HepG2 (cell line): ENCODE results near the gene CBFA2T2. TPM values are rescaled to one million over a fixed set of nuclear protein-coding genes. Genes with fewer than 3 reads are reported as not detected.

Source experiments
- AKAP8 ChIP-seq: sonication (generic); formaldehyde crosslinking; IDR thresholded peaks from 2 replicates; pipeline ENCODE4 v1.5.1; 2020; ENCODE audit warnings: mild to moderate bottlenecking, missing genetic modification reagents
- HOXD1 ChIP-seq: sonication (generic); formaldehyde crosslinking; IDR thresholded peaks from 2 replicates; pipeline ENCODE4 v1.5.0; 2020; ENCODE audit warnings: missing genetic modification reagents
- KAT7 ChIP-seq: IDR thresholded peaks from 2 replicates; pipeline ENCODE4 v1.6.1; 2018; ENCODE audit warnings: borderline replicate concordance, missing compliant biosample characterization
- NFYC ChIP-seq: IDR thresholded peaks from 2 replicates; pipeline ENCODE4 v1.6.1; 2016; ENCODE audit warnings: missing genetic modification reagents, missing compliant biosample characterization
- RFXAP ChIP-seq: sonication (generic); formaldehyde crosslinking; IDR thresholded peaks from 2 replicates; pipeline ENCODE4 v1.4.0; 2020; ENCODE audit warnings: missing genetic modification reagents, borderline replicate concordance
- ZMAT3 ChIP-seq: sonication (generic); formaldehyde crosslinking; conservative IDR thresholded peaks from 2 replicates; pipeline ENCODE4 v1.7.0; 2021; ENCODE audit warnings: missing genetic modification reagents
- ZNF329 ChIP-seq: sonication (generic); formaldehyde crosslinking; IDR thresholded peaks from 2 replicates; pipeline ENCODE4 v1.9.0; 2021; ENCODE audit warnings: low read depth, mild to moderate bottlenecking, missing genetic modification reagents
- ZNF382 ChIP-seq: sonication (generic); formaldehyde crosslinking; IDR thresholded peaks from 2 replicates; pipeline ENCODE4 v1.5.0; 2020; ENCODE audit warnings: missing genetic modification reagents, mild to moderate bottlenecking, borderline replicate concordance
- ZNF510 ChIP-seq: sonication (generic); formaldehyde crosslinking; IDR thresholded peaks from 2 replicates; pipeline ENCODE4 v1.4.0; 2020; ENCODE audit warnings: low read depth, mild to moderate bottlenecking, missing genetic modification reagents
- ZNF629 ChIP-seq: sonication (generic); formaldehyde crosslinking; conservative IDR thresholded peaks from 2 replicates; pipeline ENCODE4 v1.5.0; 2020; ENCODE audit warnings: missing genetic modification reagents
- ZNF709 ChIP-seq: sonication (generic); formaldehyde crosslinking; IDR thresholded peaks from 2 replicates; pipeline ENCODE4 v1.5.0; 2020; ENCODE audit warnings: mild to moderate bottlenecking, missing genetic modification reagents
- ZNF777 ChIP-seq: sonication (generic); formaldehyde crosslinking; IDR thresholded peaks from 2 replicates; pipeline ENCODE4 v1.4.0; 2020; ENCODE audit warnings: missing genetic modification reagents
- ZNF839 ChIP-seq: sonication (generic); formaldehyde crosslinking; IDR thresholded peaks from 2 replicates; pipeline ENCODE4 v1.4.0; 2020; ENCODE audit warnings: missing genetic modification reagents, mild to moderate bottlenecking, borderline replicate concordance
- polyA plus RNA-seq, 8 experiments: library from polyadenylated mRNA; depleted of rRNA in 3 of 8; stranded (reverse) in 7 of 8; unstranded in 1 of 8; fragments of >200 nt; fragmentation: Illumina TruSeq in 4 of 8; extraction: Trizol in 4 of 8; gene quantifications; 2 replicates each; pipeline versions ENCODE4 v1.2.1 to v1.2.3, GENCODE V29; 2011 to 2016; ENCODE audit warnings: low read depth in 4 of 8, missing spikeins in 1 of 8, mixed read lengths in 1 of 8; ENCODE audit not compliant: insufficient read depth in 1 of 8
- total RNA-seq, 5 experiments: library from RNA; depleted of rRNA; stranded (reverse); fragments of >200 nt; fragmentation: Illumina TruSeq; extraction: Trizol; gene quantifications; 2 replicates each; pipeline ENCODE4 v1.2.3, GENCODE V29; 2016; ENCODE audit warnings: low read depth in 1 of 5
- TF ChIP-seq, protein P1 (sequence below): sonication (generic); formaldehyde crosslinking; conservative IDR thresholded peaks from 2 replicates; pipeline ENCODE4 v1.8.0; 2022; ENCODE audit warnings: missing genetic modification reagents
- TF ChIP-seq, protein P2 (sequence below): sonication (generic); formaldehyde crosslinking; IDR thresholded peaks from 2 replicates; pipeline ENCODE4 v1.4.0; 2020; ENCODE audit warnings: mild to moderate bottlenecking, missing genetic modification reagents
- TF ChIP-seq, protein P3 (sequence below): IDR thresholded peaks from 2 replicates; pipeline ENCODE4 v1.6.1; 2012; ENCODE audit warnings: inconsistent platforms
- TF ChIP-seq, protein P4 (sequence below): sonication (generic); formaldehyde crosslinking; IDR thresholded peaks from 2 replicates; pipeline ENCODE4; 2020; ENCODE audit warnings: missing genetic modification reagents, mild to moderate bottlenecking, borderline replicate concordance
- TF ChIP-seq, protein P5 (sequence below): sonication (generic); formaldehyde crosslinking; IDR thresholded peaks from 2 replicates; pipeline ENCODE4 v1.4.0; 2020; ENCODE audit warnings: mild to moderate bottlenecking, missing genetic modification reagents
- TF ChIP-seq, protein P6 (sequence below): sonication (generic); formaldehyde crosslinking; IDR thresholded peaks from 2 replicates; pipeline ENCODE4 v1.5.0; 2020; ENCODE audit warnings: missing genetic modification reagents, mild to moderate bottlenecking, borderline replicate concordance

The CBFA2T2 gene
- total and polyA plus RNA-seq, 2 of the 13 experiments (the other 11 are each of a cell fraction or from before 2014, with no cell fraction given) = 6.3 to 21.2 TPM

DNA sequence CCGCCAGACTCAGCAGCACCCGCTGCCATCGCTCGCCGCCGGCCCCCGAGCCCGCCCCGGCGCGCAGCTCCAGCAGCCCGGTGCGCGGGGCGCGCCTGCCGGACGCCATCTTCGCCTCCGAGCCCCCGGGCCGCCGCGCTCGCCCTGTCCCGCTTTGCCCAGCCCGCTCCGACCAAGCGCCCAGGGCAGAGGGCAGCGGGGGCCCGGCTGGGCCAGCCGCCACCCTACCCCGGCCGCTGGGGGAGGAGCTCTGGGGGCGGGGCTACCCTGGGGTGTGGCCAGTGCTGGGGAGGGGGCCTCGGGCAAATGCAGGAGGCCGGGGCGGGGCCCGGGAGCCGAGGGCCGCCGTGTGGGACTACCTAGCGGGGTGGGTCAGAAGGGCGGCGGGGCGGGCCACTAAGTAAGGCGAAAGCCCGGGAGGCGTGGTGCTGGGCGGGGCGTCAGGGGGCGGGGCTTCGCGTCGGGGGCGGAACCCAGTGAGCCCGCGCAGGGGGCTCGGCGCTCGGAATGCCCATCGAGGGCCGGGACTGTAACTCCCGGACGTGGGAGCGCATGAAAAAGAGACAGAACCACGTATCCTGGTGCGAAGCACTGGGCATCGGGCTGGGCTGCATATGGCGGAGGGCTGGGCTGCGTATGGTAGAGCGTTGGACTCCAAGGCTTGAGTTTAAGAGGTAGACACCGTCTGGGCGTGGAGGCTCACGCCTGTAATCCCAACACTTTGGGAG is 46.2 kb upstream of the CBFA2T2 start, which contains the start of gene SNTA1 (continued):
- TF ChIP-seq, protein P1, sequence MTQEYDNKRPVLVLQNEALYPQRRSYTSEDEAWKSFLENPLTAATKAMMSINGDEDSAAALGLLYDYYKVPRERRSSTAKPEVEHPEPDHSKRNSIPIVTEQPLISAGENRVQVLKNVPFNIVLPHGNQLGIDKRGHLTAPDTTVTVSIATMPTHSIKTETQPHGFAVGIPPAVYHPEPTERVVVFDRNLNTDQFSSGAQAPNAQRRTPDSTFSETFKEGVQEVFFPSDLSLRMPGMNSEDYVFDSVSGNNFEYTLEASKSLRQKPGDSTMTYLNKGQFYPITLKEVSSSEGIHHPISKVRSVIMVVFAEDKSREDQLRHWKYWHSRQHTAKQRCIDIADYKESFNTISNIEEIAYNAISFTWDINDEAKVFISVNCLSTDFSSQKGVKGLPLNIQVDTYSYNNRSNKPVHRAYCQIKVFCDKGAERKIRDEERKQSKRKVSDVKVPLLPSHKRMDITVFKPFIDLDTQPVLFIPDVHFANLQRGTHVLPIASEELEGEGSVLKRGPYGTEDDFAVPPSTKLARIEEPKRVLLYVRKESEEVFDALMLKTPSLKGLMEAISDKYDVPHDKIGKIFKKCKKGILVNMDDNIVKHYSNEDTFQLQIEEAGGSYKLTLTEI (CRISPR knock-in tag) = no peak
- TF ChIP-seq, protein P2, sequence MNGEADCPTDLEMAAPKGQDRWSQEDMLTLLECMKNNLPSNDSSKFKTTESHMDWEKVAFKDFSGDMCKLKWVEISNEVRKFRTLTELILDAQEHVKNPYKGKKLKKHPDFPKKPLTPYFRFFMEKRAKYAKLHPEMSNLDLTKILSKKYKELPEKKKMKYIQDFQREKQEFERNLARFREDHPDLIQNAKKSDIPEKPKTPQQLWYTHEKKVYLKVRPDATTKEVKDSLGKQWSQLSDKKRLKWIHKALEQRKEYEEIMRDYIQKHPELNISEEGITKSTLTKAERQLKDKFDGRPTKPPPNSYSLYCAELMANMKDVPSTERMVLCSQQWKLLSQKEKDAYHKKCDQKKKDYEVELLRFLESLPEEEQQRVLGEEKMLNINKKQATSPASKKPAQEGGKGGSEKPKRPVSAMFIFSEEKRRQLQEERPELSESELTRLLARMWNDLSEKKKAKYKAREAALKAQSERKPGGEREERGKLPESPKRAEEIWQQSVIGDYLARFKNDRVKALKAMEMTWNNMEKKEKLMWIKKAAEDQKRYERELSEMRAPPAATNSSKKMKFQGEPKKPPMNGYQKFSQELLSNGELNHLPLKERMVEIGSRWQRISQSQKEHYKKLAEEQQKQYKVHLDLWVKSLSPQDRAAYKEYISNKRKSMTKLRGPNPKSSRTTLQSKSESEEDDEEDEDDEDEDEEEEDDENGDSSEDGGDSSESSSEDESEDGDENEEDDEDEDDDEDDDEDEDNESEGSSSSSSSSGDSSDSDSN (CRISPR knock-in tag) = peak; percentile 61
- TF ChIP-seq ZNF329 (CRISPR knock-in tag) = no peak; the same call in 1 of the 2 replicates
- TF ChIP-seq, protein P3, sequence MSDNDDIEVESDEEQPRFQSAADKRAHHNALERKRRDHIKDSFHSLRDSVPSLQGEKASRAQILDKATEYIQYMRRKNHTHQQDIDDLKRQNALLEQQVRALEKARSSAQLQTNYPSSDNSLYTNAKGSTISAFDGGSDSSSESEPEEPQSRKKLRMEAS = peak; percentile 68
- TF ChIP-seq, protein P4, sequence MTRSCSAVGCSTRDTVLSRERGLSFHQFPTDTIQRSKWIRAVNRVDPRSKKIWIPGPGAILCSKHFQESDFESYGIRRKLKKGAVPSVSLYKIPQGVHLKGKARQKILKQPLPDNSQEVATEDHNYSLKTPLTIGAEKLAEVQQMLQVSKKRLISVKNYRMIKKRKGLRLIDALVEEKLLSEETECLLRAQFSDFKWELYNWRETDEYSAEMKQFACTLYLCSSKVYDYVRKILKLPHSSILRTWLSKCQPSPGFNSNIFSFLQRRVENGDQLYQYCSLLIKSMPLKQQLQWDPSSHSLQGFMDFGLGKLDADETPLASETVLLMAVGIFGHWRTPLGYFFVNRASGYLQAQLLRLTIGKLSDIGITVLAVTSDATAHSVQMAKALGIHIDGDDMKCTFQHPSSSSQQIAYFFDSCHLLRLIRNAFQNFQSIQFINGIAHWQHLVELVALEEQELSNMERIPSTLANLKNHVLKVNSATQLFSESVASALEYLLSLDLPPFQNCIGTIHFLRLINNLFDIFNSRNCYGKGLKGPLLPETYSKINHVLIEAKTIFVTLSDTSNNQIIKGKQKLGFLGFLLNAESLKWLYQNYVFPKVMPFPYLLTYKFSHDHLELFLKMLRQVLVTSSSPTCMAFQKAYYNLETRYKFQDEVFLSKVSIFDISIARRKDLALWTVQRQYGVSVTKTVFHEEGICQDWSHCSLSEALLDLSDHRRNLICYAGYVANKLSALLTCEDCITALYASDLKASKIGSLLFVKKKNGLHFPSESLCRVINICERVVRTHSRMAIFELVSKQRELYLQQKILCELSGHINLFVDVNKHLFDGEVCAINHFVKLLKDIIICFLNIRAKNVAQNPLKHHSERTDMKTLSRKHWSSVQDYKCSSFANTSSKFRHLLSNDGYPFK (CRISPR knock-in tag) = peak; percentile 60
- TF ChIP-seq AKAP8 (CRISPR knock-in tag) = peak; percentile 23; the same call in 1 of the 2 replicates
- no peak for TF ChIP-seq NFYC
- TF ChIP-seq KAT7 (CRISPR knock-in tag) = no peak
- TF ChIP-seq ZMAT3 (CRISPR knock-in tag) = no peak; the same call in none of the 2 replicates
- no peak for TF ChIP-seq ZNF629 (CRISPR knock-in tag)
- 0 out of 2 replicates have a peak, but pooled peaks have one; percentile 37 for TF ChIP-seq ZNF510 (CRISPR knock-in tag)
- TF ChIP-seq RFXAP = 0 out of 2 replicates have a peak, but pooled peaks have one; percentile 24
- TF ChIP-seq HOXD1 (CRISPR knock-in tag) = no peak
- peak; percentile 86; the same call in 1 of the 2 replicates for TF ChIP-seq ZNF839
- TF ChIP-seq, protein P5, sequence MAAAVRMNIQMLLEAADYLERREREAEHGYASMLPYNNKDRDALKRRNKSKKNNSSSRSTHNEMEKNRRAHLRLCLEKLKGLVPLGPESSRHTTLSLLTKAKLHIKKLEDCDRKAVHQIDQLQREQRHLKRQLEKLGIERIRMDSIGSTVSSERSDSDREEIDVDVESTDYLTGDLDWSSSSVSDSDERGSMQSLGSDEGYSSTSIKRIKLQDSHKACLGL (CRISPR knock-in tag) = peak; percentile 70
- peak; percentile 77 for TF ChIP-seq ZNF777 (CRISPR knock-in tag)
- TF ChIP-seq, protein P6, sequence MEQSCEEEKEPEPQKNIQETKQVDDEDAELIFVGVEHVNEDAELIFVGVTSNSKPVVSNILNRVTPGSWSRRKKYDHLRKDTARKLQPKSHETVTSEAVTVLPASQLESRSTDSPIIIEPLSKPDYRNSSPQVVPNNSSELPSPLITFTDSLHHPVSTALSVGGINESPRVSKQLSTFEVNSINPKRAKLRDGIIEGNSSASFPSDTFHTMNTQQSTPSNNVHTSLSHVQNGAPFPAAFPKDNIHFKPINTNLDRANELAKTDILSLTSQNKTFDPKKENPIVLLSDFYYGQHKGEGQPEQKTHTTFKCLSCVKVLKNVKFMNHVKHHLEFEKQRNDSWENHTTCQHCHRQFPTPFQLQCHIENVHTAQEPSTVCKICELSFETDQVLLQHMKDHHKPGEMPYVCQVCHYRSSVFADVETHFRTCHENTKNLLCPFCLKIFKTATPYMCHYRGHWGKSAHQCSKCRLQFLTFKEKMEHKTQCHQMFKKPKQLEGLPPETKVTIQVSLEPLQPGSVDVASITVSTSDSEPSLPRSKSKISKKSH (CRISPR knock-in tag) = peak; percentile 82; the same call in 1 of the 2 replicates
- no peak for TF ChIP-seq ZNF382
- TF ChIP-seq ZNF709 (CRISPR knock-in tag) = no peak
